ENCODE results near the gene ZNF580.
A peak's percentile ranks its signal among the peaks of the same experiment; 100 is the strongest.

Gene ZNF580

GRCh38 chr19:55640577-55641425 lies at the start of gene ZNF580:
Gene ZNF580, plus strand, starts transcription at chr19:55641002. Its CDS starts 1,507 bp downstream, at chr19:55642509.
- peak; percentile 42 for DNase-seq

DNA sequence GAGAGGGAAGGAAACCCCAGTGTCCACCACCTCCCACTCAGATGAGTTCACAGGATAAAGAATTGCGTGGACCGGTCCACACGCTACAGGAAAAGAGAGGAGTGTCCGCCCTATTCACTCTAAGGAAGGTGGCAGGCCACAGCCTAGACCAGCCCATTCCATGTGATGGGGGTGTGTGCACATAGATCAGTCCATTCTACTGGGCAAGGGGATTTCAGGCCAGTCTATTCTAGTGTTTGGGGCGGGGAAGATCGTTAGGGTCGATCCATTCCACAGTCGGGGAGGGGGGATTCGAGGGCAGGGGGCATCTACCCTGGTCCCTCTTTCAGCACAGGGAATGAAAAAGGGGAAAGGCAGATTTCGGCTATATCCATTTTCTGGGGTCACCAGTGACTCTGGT lies 49.2 kb upstream of the ZNF580 start:
- DNase-seq, result no peak

- DNase-seq, result no peak
Observed at GRCh38 chr19:55592391-55593090, 48.3 kb upstream of the ZNF580 start.

DNA sequence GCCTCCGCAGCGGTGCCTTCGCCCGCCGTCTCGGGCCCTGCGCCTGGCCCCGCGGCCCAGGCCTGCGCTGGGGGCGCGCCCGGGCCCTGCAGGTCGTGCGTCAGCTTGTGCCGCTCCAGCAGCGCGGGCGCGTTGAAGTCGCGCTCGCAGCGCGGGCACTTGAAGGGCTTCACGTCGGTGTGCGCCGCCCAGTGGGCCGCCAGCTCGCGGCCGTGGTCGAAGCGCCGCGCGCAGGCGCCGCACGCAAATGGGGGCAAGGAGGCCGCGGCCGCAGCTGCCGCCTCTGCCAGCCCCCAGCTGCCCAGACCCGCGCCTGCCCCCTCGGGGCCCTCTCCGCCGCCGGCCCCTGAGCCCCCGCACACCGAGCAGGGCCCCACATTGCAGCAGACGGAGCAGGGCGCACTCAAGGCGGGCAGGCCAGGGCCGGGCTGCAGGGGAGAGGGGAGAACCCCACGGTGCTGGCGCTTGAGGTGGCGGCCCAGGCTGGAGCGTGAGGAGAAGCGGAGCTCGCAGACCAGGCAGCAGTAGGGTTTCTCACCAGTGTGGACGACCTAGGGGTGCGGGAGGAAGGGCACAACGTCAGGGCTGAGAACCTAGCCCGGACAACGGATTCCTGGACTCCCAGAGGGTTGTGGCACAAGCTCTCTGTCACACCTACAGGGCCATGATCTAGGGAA lies 47.6 kb upstream of the ZNF580 start:
- no peak for DNase-seq

DNA sequence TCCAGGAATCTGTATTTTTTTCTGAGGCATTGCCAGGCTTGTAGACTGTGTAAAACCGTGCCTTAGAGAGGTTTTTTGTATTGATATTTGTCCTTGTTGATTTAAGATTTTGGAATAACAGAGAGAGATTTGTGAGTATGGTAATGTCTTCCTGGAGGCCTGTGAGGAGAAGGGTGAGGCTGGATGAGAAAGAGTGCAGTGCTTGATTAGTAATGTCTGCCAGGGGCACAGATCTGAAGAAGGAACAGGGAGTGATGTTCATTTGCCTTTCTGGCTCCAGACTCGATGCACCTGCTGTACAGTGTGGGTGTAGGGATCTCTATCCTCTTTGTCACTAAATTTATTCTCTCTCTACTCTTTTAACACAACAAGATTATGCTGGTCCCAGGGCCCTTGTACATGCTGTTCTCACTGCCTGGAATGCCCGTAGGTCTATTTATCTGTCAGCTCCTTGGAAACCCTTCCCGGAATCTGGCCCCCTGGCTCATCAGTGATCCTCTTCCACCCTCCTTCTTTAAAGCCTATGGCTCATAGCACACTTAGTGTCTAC lies 45.7 kb upstream of the ZNF580 start:
- no peak for DNase-seq

GRCh38 chr19:55596304-55596703 lies 44.5 kb upstream of the ZNF580 start:
- DNase-seq, result no peak

DNA sequence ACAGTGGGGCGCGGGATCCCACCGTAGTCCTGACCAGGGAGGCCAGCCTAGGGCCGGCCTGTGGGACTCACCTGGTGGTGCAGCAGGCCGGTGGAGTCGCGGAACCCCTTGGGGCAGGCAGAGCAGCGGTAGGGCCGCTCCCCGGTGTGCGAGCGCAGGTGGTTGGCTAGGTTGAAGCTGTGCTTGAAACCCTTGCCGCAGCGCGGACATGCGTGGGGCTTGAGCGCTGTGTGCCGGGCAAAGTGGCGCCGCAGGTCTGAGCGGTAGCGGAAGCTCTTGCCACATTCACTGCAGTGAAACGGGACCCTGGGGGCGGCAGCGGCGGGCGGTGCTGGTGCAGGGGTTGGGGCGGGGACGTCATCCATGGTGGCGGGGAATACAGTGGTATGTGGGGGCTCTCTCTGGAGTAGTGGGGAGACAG lies 43.3 kb upstream of the ZNF580 start:
- DNase-seq, result no peak

GRCh38 chr19:55598034-55598433 lies 42.8 kb upstream of the ZNF580 start:
- no peak for DNase-seq

GRCh38 chr19:55598719-55599467 lies 41.9 kb upstream of the ZNF580 start:
- DNase-seq, result peak; percentile 88

GRCh38 chr19:55599468-55599841 lies 41.3 kb upstream of the ZNF580 start, which contains the start of gene FIZ1:
Gene FIZ1, minus strand, starts transcription at chr19:55599517. Its CDS starts 1,652 bp downstream, at chr19:55597865.
- DNase-seq, result peak; percentile 99

DNA sequence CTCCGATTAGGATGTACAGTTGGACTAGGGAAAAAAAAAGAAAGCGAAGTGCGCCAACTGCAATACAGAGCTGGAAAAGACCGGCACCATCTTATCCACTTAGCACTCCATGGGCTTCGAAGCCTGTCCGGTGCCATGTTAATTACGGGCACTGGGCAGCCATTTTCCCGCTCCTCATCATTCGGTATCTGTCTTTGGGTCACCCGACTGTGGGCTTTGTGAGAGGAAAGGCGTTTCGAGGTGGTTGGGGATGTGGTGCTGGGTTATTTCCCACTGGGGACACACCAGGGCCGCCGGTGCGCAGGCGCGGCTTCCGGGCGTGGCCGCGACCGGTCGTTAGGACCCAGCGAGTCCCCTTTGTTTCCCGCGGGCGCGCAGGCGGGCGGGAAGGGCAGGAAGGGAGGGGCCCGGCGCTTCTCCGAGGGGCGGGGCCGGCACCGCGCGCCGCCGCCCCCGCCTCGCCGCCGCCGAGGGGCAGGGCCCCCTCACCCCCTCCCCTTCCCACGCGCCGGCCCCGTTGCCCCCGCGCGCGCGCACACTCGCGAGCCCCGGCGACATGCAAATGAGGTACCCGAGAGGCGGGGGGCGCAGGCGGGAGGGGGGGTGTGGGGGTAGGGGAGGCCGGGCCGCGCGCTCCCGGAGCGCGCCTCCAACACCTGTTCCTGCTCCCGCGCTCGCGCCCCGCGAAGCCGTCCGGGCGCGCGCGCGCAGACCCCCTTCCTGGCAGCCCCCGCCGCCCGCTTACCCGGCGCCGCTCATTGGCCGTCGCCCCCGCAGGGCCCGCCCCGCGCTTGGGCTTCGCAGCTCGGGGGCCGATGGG lies 40.8 kb upstream of the ZNF580 start, which contains the start of gene ZNF524:
Gene ZNF524 (plus strand): TSS at position 447 of the 820 bp plus-strand sequence. CDS start 1,825 bp downstream, outside the sequence.
- peak; percentile 96 for DNase-seq

GRCh38 chr19:55600662-55601028 lies 40.2 kb upstream of the ZNF580 start:
- DNase-seq, result no peak

DNA sequence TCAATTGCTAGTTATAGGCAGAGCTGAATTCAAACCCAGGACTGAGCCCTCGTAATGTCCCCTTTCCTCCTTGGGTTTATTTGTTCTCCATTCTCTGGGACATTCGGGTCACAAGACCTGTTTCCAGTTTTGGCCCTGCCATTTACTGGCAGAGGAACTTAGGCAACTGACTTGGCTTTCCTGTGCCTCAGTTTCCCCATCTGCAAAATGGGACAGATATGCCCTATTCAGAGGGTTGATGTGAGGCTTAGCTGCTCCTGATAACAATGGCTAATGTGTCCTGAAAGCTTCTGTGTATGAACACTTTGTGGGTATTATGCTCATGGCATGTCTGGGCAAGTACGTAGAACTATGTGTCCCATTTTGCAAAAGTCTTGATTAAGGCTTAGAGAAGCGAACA lies 39.7 kb upstream of the ZNF580 start:
- no peak for DNase-seq

DNA sequence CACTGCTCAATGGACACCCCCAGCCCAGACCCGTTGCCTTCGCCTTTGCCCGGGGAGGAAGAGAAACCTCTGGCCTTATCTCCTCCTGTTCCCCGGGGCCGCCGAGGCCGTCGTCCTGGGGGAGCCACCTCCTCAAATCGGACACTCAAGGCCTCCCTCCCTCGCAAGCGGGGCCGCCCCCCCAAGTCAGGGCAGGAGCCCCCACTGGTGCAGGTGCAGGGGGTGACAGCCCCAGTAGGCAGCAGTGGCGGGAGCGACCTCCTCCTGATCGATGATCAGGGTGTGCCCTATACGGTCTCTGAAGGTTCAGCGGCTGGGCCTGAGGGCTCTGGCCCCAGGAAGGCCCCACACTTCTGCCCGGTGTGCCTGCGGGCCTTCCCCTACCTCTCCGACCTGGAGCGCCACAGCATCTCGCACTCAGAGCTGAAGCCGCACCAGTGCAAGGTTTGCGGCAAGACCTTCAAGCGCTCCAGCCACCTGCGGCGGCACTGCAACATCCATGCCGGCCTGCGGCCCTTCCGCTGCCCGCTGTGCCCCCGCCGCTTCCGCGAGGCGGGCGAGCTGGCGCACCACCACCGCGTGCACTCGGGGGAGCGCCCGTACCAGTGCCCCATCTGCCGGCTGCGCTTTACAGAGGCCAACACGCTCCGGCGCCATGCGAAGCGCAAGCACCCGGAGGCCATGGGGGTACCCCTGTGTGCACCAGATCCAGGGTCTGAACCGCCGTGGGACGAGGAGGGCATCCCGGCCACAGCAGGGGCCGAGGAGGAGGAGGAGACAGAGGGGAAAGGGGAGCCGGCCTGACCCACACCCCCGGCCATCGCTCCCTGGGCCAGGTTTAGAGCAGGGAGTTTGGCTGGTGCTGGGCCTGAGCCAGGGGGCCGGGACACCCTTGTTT lies 38.4 kb upstream of the ZNF580 start:
- no peak for DNase-seq

DNA sequence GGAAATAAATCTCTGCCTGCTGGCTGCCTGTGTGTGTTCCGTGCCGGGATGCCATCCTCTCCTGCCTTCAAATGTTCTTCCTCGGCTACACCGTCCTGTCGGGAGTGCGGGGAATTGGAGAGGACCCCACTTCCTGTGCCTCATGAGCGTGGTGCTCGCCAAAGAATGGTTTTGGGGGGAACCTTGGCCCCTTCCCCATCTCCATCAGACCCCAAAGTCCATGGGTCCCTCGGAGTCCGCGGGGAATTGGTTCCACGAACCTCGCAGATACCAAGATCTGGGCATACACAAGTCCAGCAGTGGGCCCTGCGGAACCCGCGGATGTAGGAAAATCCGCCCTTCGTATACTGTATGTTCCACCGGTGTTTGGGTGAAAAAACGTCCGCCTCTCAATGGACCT lies 37.7 kb upstream of the ZNF580 start:
- DNase-seq, result no peak

DNA sequence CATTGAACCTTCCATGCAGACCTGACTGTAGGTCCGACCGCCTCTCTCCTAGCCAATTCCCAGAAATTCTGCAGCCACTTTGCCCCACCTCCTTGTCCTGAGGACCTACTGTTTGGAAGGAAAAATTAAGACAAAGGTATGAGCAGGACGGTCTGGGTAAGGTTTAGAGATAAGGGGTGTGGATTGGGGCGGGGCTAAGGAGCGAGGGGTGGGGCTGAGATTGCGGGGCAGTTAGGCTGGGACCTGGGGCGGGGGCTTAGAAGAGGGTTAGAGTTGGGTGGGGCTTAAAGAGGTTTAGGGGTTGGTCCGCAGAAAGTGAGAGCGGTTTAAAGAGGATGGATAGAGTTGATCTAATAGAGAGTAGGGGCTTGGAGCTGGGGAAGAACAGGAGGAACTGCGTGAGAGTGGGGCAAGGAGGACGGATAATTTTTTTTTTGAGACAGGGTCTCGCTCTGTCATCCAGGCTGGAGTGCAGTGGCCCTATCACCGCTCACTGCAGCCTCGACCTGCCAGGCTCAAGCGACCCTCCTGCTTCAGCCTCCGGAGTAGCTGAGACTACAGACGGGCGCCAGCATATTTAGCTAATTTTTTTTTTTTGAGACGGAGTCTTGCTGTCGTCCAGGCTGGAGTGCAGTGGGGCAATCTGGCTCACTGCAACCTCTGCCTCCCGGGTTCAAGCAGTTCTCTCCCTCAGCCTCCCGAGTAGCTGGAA lies 37.1 kb upstream of the ZNF580 start:
- no peak for DNase-seq

DNA sequence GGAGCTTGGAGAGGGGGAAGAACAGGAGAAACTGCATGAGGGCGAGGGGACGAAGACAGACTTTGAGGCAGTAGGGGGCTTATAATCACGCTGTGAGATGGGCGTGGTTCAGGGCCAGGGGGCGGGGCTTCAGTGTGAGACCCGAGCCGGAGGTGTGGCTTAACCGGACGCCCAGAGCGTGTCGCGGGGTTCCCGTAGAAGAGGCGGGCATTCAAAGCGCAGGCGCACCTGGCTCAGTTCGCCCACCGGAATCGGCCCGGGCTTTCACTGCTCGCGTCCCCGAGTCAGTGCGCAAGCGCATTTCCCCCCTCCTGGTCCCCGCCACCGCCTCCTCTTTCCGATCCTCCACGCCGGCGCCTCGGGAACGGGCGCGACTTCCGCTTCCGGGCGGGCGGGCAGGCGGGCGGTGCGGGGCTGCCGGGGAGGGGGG lies 35.6 kb upstream of the ZNF580 start:
- DNase-seq, result peak; percentile 98

GRCh38 chr19:55605637-55606470 lies 34.9 kb upstream of the ZNF580 start, which contains the start of gene ZNF865:
Gene ZNF865, plus strand, starts transcription at chr19:55605647. Its CDS starts 7,972 bp downstream, at chr19:55613619.
- DNase-seq, result peak; percentile 60

DNA sequence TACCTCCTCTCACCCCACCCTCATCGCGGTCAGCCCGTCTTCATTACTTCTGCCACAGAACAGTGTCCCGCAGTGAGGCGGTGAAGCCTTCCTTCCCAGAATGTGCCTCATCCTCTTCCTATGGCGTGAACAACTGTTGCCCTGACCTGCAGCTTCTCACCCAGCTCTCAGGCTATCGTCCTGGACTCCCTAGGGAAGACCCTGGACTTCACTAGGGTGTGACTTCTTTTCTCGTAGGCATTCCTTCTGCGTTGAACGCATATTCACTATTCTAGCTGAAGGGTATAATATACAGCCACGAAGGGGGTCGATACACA lies 34.4 kb upstream of the ZNF580 start:
- no peak for DNase-seq
